ENCODE data around the gene ASB3.

ASB3 gene

GRCh38 chr2:53715568-53715967, 71.2 kb downstream of the ASB3 start:
- Histone ChIP-seq H3K14ac (ENCODE audit: low read length) (no peak overlapping the region), H3K9me3 (replicated peaks in 1 of 2; ENCODE audit: control insufficient read depth in 2 of 2, insufficient read depth in 1 of 2, low read depth in 1 of 2, low read length in 2 of 2) (peaks cover 3 to 11% of the 10 kb centered on the region in 2 donors), H3K79me1 (ENCODE audit: low read depth, low read length) (no peaks in the 10 kb centered on the region), H3K18ac (ENCODE audit: low read length) (no peak overlapping the region), H4K8ac (ENCODE audit: low read depth, low read length) (no peak overlapping the region), H2AFZ (ENCODE audit: low read length) (no peak overlapping the region), H4K91ac (ENCODE audit: low read depth, low read length, poor library complexity) (no peak overlapping the region), H2AK5ac (ENCODE audit: low read depth, low read length) (no peak overlapping the region), H2BK120ac (ENCODE audit: low read depth, low read length) (no peak overlapping the region), H2BK15ac (ENCODE audit: low read length) (no peak overlapping the region), H3K4me2 (ENCODE audit: insufficient read depth, low read length, poor library complexity, severe bottlenecking) (no peak overlapping the region), H2BK5ac (ENCODE audit: low read length) (no peak overlapping the region), H3K4me3 (ENCODE audit: low read length in 2 of 2) (no peak overlapping the region), H2BK12ac (ENCODE audit: low read length) (no peak overlapping the region), H3K4me1 (ENCODE audit: control insufficient read depth in 2 of 2, insufficient read depth in 1 of 2, low read depth in 1 of 2, low read length in 2 of 2) (no peaks in the 10 kb centered on the region), H3K27ac (replicated peaks; ENCODE audit: low read length) (no peak overlapping the region), H3K36me3 (replicated peaks in 1 of 2; ENCODE audit: control insufficient read depth in 2 of 2, insufficient read depth in 2 of 2, low read length in 2 of 2) (peaks cover 1 to 58% of the 10 kb centered on the region in 2 donors), H3K9ac (ENCODE audit: low read depth, low read length, poor library complexity) (no peak overlapping the region), H3K27me3 (ENCODE audit: control insufficient read depth in 3 of 3, insufficient read depth in 3 of 3, low read depth in 1 of 3, low read length in 3 of 3) (no peaks in the 10 kb centered on the region), H3K23ac (ENCODE audit: low read depth, low read length, poor library complexity) (no peak overlapping the region), H3K4ac (ENCODE audit: low read length) (no peak overlapping the region)
- DNase-seq (ENCODE audit: low spot score), result no peak

- Histone ChIP-seq H3K18ac (ENCODE audit: low read length) (no peak overlapping the region), H3K4me2 (ENCODE audit: insufficient read depth, low read length, poor library complexity, severe bottlenecking) (no peak overlapping the region), H3K23ac (ENCODE audit: low read depth, low read length, poor library complexity) (no peak overlapping the region), H3K79me1 (ENCODE audit: low read depth, low read length) (no peaks in the 10 kb centered on the region), H2BK120ac (ENCODE audit: low read depth, low read length) (no peak overlapping the region), H2BK5ac (ENCODE audit: low read length) (no peak overlapping the region), H4K91ac (ENCODE audit: low read depth, low read length, poor library complexity) (no peak overlapping the region), H2BK12ac (ENCODE audit: low read length) (no peak overlapping the region), H3K4me3 (ENCODE audit: low read length in 2 of 2) (no peak overlapping the region), H3K27me3 (ENCODE audit: control insufficient read depth in 3 of 3, insufficient read depth in 3 of 3, low read depth in 1 of 3, low read length in 3 of 3) (no peaks in the 10 kb centered on the region), H3K9ac (ENCODE audit: low read depth, low read length, poor library complexity) (no peak overlapping the region), H3K4me1 (ENCODE audit: control insufficient read depth in 2 of 2, insufficient read depth in 1 of 2, low read depth in 1 of 2, low read length in 2 of 2) (no peaks in the 10 kb centered on the region), H2AK5ac (ENCODE audit: low read depth, low read length) (no peak overlapping the region), H3K9me3 (replicated peaks in 1 of 2; ENCODE audit: control insufficient read depth in 2 of 2, insufficient read depth in 1 of 2, low read depth in 1 of 2, low read length in 2 of 2) (peaks cover 10 to 26% of the 10 kb centered on the region in 2 donors), H3K36me3 (replicated peaks in 1 of 2; ENCODE audit: control insufficient read depth in 2 of 2, insufficient read depth in 2 of 2, low read length in 2 of 2) (peaks cover 13 to 92% of the 10 kb centered on the region in 2 donors), H3K14ac (ENCODE audit: low read length) (no peak overlapping the region), H3K4ac (ENCODE audit: low read length) (no peak overlapping the region), H3K27ac (replicated peaks; ENCODE audit: low read length) (no peak overlapping the region), H4K8ac (ENCODE audit: low read depth, low read length) (no peak overlapping the region), H2AFZ (ENCODE audit: low read length) (no peak overlapping the region), H2BK15ac (ENCODE audit: low read length) (no peak overlapping the region)
- no peak for DNase-seq (ENCODE audit: low spot score)
- WGBS, 2 donors (ENCODE audit: extremely low coverage in 2 of 2, insufficient read length in 2 of 2, insufficient replicate concordance in 1 of 2), result no CpG with 5 or more reads among the region's 7 CpGs
These were observed 75.4 kb downstream of the ASB3 start for GRCh38 chr2:53711271-53711780.

DNA sequence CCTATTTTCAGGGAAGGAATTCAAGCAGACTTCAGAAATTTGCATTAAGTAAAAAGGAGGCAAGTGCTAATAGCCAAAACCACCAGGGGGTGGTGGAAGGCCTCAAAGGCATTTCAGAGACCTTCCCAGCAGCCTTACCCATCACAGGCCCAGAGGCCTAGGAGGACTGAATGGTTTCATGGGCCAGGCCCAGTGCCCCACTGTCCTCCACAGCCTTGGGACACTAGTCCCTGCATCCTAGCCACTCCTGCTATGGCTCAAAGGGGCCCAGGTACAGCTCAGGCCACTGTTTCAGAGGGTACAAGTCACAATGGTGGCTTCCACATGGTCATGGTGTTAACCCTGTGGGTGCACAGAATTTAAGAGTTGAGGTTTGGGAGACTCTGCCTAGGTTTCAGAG, 77.8 kb downstream of the ASB3 start:
- Histone ChIP-seq H3K27me3 (ENCODE audit: control insufficient read depth in 3 of 3, insufficient read depth in 3 of 3, low read depth in 1 of 3, low read length in 3 of 3) (no peaks in the 10 kb centered on the region), H2BK15ac (ENCODE audit: low read length) (no peak overlapping the region), H2BK5ac (ENCODE audit: low read length) (no peak overlapping the region), H2AFZ (ENCODE audit: low read length) (no peak overlapping the region), H3K4me1 (ENCODE audit: control insufficient read depth in 2 of 2, insufficient read depth in 1 of 2, low read depth in 1 of 2, low read length in 2 of 2) (no peaks in the 10 kb centered on the region), H3K4me3 (ENCODE audit: low read length in 2 of 2) (no peak overlapping the region), H3K79me1 (ENCODE audit: low read depth, low read length) (no peaks in the 10 kb centered on the region), H3K4ac (ENCODE audit: low read length) (no peak overlapping the region), H2BK12ac (ENCODE audit: low read length) (no peak overlapping the region), H3K4me2 (ENCODE audit: insufficient read depth, low read length, poor library complexity, severe bottlenecking) (no peak overlapping the region), H3K18ac (ENCODE audit: low read length) (no peak overlapping the region), H3K9ac (ENCODE audit: low read depth, low read length, poor library complexity) (no peak overlapping the region), H2AK5ac (ENCODE audit: low read depth, low read length) (no peak overlapping the region), H3K9me3 (replicated peaks in 1 of 2; ENCODE audit: control insufficient read depth in 2 of 2, insufficient read depth in 1 of 2, low read depth in 1 of 2, low read length in 2 of 2) (peaks cover 10 to 26% of the 10 kb centered on the region in 2 donors), H3K23ac (ENCODE audit: low read depth, low read length, poor library complexity) (no peak overlapping the region), H2BK120ac (ENCODE audit: low read depth, low read length) (no peak overlapping the region), H3K14ac (ENCODE audit: low read length) (no peak overlapping the region), H3K36me3 (replicated peaks in 1 of 2; ENCODE audit: control insufficient read depth in 2 of 2, insufficient read depth in 2 of 2, low read length in 2 of 2) (peaks cover 13 to 79% of the 10 kb centered on the region in 2 donors), H4K91ac (ENCODE audit: low read depth, low read length, poor library complexity) (no peak overlapping the region), H3K27ac (replicated peaks; ENCODE audit: low read length) (no peak overlapping the region), H4K8ac (ENCODE audit: low read depth, low read length) (no peak overlapping the region)
- DNase-seq (ENCODE audit: low spot score), result no peak

GRCh38 chr2:53701221-53701620, 85.5 kb downstream of the ASB3 start:
- Histone ChIP-seq H3K4me2 (ENCODE audit: insufficient read depth, low read length, poor library complexity, severe bottlenecking) (no peak overlapping the region), H2AFZ (ENCODE audit: low read length) (no peak overlapping the region), H3K9me3 (replicated peaks in 1 of 2; ENCODE audit: control insufficient read depth in 2 of 2, insufficient read depth in 1 of 2, low read depth in 1 of 2, low read length in 2 of 2) (no peaks in the 10 kb centered on the region), H3K14ac (ENCODE audit: low read length) (no peak overlapping the region), H3K4ac (ENCODE audit: low read length) (no peak overlapping the region), H3K27me3 (ENCODE audit: control insufficient read depth in 3 of 3, insufficient read depth in 3 of 3, low read depth in 1 of 3, low read length in 3 of 3) (no peaks in the 10 kb centered on the region), H3K9ac (ENCODE audit: low read depth, low read length, poor library complexity) (no peak overlapping the region), H2AK5ac (ENCODE audit: low read depth, low read length) (no peak overlapping the region), H4K8ac (ENCODE audit: low read depth, low read length) (no peak overlapping the region), H3K4me3 (ENCODE audit: low read length in 2 of 2) (no peak overlapping the region), H3K79me1 (ENCODE audit: low read depth, low read length) (no peaks in the 10 kb centered on the region), H4K91ac (ENCODE audit: low read depth, low read length, poor library complexity) (no peak overlapping the region), H2BK5ac (ENCODE audit: low read length) (no peak overlapping the region), H2BK12ac (ENCODE audit: low read length) (no peak overlapping the region), H3K4me1 (ENCODE audit: control insufficient read depth in 2 of 2, insufficient read depth in 1 of 2, low read depth in 1 of 2, low read length in 2 of 2) (no peaks in the 10 kb centered on the region), H3K18ac (ENCODE audit: low read length) (no peak overlapping the region), H2BK15ac (ENCODE audit: low read length) (no peak overlapping the region), H2BK120ac (ENCODE audit: low read depth, low read length) (no peak overlapping the region), H3K23ac (ENCODE audit: low read depth, low read length, poor library complexity) (no peak overlapping the region), H3K27ac (replicated peaks; ENCODE audit: low read length) (no peak overlapping the region), H3K36me3 (replicated peaks in 1 of 2; ENCODE audit: control insufficient read depth in 2 of 2, insufficient read depth in 2 of 2, low read length in 2 of 2) (peaks cover 3 to 40% of the 10 kb centered on the region in 2 donors)
- no CpG with 5 or more reads among the region's 2 CpGs for WGBS, 2 donors (ENCODE audit: extremely low coverage in 2 of 2, insufficient read length in 2 of 2, insufficient replicate concordance in 1 of 2)
- DNase-seq (ENCODE audit: low spot score), result no peak

Data from neuronal stem cell (in vitro differentiated cells).